HepG2 (cell line): ENCODE results near the gene IRF3. TPM values are rescaled to one million over a fixed set of nuclear protein-coding genes. Genes with fewer than 3 reads are reported as not detected.

Experiments
- GTF2F1 ChIP-seq: fragments of 150-350 bp; IDR thresholded peaks from 2 replicates; pipeline ENCODE4 v1.6.1; 2014; ENCODE audit warnings: low read length
- KLF9 ChIP-seq: IDR thresholded peaks from 2 replicates; pipeline ENCODE4 v1.6.1; 2016; ENCODE audit warnings: low read depth
- NFKB2 ChIP-seq: sonication (generic); formaldehyde crosslinking; IDR thresholded peaks from 2 replicates; pipeline ENCODE4 v1.4.0; 2020; ENCODE audit warnings: missing genetic modification reagents, borderline replicate concordance
- POLR2AphosphoS5 ChIP-seq: IDR thresholded peaks from 2 replicates; pipeline ENCODE4 v1.6.1; 2012; ENCODE audit warnings: low read depth, low read length
- RCOR2 ChIP-seq: IDR thresholded peaks from 2 replicates; pipeline ENCODE4 v1.6.1; 2016; ENCODE audit warnings: missing biosample characterization, missing genetic modification reagents
- SRSF1 ChIP-seq: fragments of 200-400 bp; formaldehyde crosslinking; optimal IDR thresholded peaks from 2 replicates; pipeline ENCODE3; 2017; ENCODE audit warnings: mild to moderate bottlenecking, low read depth, low read length, moderate library complexity
- ZFP41 ChIP-seq: sonication (generic); formaldehyde crosslinking; IDR thresholded peaks from 2 replicates; pipeline ENCODE4 v1.4.0; 2020; ENCODE audit warnings: mild to moderate bottlenecking, missing genetic modification reagents, borderline replicate concordance
- ZNF264 ChIP-seq: sonication (generic); formaldehyde crosslinking; IDR thresholded peaks from 2 replicates; pipeline ENCODE4 v1.4.0; 2020; ENCODE audit warnings: missing genetic modification reagents
- ZNF333 ChIP-seq: sonication (generic); formaldehyde crosslinking; IDR thresholded peaks from 2 replicates; pipeline ENCODE4 v1.4.0; 2020; ENCODE audit warnings: mild to moderate bottlenecking, missing genetic modification reagents, borderline replicate concordance
- ZNF430 ChIP-seq: sonication (generic); formaldehyde crosslinking; IDR thresholded peaks from 2 replicates; pipeline ENCODE4 v1.9.0; 2021; ENCODE audit warnings: mild to moderate bottlenecking, missing genetic modification reagents
- ZSCAN25 ChIP-seq: sonication (generic); formaldehyde crosslinking; IDR thresholded peaks from 2 replicates; pipeline ENCODE4 v1.8.0; 2022; ENCODE audit warnings: mild to moderate bottlenecking, missing genetic modification reagents
- polyA plus RNA-seq, 8 experiments: library from polyadenylated mRNA; depleted of rRNA in 3 of 8; stranded (reverse) in 7 of 8; unstranded in 1 of 8; fragments of >200 nt; fragmentation: Illumina TruSeq in 4 of 8; extraction: Trizol in 4 of 8; gene quantifications; 2 replicates each; pipeline versions ENCODE4 v1.2.1 to v1.2.3, GENCODE V29; 2011 to 2016; ENCODE audit warnings: low read depth in 4 of 8, missing spikeins in 1 of 8, mixed read lengths in 1 of 8; ENCODE audit not compliant: insufficient read depth in 1 of 8
- total RNA-seq, 5 experiments: library from RNA; depleted of rRNA; stranded (reverse); fragments of >200 nt; fragmentation: Illumina TruSeq; extraction: Trizol; gene quantifications; 2 replicates each; pipeline ENCODE4 v1.2.3, GENCODE V29; 2016; ENCODE audit warnings: low read depth in 1 of 5
- TF ChIP-seq, protein P1 (sequence below): sonication (generic); formaldehyde crosslinking; IDR thresholded peaks from 2 replicates; pipeline ENCODE4 v1.4.0; 2020; ENCODE audit warnings: missing genetic modification reagents
- TF ChIP-seq, protein P2 (sequence below): sonication (generic); formaldehyde crosslinking; IDR thresholded peaks from 2 replicates; pipeline ENCODE4 v1.5.0; 2020; ENCODE audit warnings: mild to moderate bottlenecking, missing genetic modification reagents, borderline replicate concordance
- TF ChIP-seq, protein P3 (sequence below): sonication (generic); formaldehyde crosslinking; IDR thresholded peaks from 2 replicates; pipeline ENCODE4 v1.8.1; 2023; ENCODE audit warnings: mild to moderate bottlenecking, moderate library complexity, missing genetic modification reagents
- TF ChIP-seq, protein P4 (sequence below): sonication (generic); formaldehyde crosslinking; IDR thresholded peaks from 2 replicates; pipeline ENCODE4 v1.5.0; 2020; ENCODE audit warnings: missing genetic modification reagents, mild to moderate bottlenecking, borderline replicate concordance
- TF ChIP-seq, protein P5 (sequence below): sonication (generic); formaldehyde crosslinking; IDR thresholded peaks from 2 replicates; pipeline ENCODE4 v1.9.0; 2021; ENCODE audit warnings: missing genetic modification reagents, mild to moderate bottlenecking, borderline replicate concordance

Gene IRF3
- total and polyA plus RNA-seq, 2 of the 13 experiments (the other 11 are each of a cell fraction or from before 2014, with no cell fraction given) = 61.9 to 65.5 TPM

DNA sequence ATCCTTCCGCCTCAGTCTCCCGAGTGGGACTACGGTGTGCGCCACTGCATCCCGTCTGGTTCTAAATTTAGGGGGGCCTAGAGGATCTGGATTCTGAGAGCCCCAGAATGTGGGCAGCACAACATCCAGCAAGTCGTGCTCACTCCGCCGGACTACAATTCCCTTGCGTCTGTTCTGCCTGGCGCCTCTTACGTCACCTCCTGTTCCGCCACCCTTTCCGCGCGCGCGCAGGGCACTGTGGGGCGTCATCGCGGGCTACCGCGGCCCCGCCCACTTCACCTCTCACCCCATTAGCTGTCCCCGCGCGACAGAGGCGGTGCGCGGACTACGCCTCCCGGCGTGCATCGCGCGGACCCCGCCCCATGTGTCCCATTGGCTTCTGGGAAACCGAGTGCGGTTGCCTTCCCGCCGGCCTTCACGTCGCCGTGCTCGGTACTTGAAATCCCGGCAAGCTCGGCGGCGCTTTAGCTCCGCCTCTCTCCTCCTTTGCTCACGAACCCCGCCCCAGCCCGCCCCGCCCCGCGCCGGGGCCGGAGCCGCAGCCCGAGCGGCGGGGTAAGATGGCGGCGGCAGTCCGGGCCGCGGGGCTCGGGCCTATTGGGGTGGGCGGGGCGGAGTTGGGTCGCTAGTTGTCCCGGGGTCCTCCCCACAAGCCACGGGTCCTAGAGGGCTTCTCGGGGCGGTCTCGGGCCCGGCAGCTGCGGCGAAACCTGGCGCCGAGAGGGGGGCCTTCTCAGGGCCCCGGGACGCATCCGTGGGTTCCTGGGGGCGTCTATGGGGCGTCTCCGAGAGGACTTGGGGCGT is 23.8 kb downstream of the IRF3 start, which contains the start of gene SCAF1 (continued):
- TF ChIP-seq, protein P1, sequence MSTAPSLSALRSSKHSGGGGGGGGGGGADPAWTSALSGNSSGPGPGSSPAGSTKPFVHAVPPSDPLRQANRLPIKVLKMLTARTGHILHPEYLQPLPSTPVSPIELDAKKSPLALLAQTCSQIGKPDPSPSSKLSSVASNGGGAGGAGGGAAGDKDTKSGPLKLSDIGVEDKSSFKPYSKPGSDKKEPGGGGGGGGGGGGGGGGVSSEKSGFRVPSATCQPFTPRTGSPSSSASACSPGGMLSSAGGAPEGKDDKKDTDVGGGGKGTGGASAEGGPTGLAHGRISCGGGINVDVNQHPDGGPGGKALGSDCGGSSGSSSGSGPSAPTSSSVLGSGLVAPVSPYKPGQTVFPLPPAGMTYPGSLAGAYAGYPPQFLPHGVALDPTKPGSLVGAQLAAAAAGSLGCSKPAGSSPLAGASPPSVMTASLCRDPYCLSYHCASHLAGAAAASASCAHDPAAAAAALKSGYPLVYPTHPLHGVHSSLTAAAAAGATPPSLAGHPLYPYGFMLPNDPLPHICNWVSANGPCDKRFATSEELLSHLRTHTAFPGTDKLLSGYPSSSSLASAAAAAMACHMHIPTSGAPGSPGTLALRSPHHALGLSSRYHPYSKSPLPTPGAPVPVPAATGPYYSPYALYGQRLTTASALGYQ (CRISPR knock-in tag) = no peak; the same call in 1 of the 2 replicates
- no peak for TF ChIP-seq ZNF264 (CRISPR knock-in tag)
- TF ChIP-seq, protein P2, sequence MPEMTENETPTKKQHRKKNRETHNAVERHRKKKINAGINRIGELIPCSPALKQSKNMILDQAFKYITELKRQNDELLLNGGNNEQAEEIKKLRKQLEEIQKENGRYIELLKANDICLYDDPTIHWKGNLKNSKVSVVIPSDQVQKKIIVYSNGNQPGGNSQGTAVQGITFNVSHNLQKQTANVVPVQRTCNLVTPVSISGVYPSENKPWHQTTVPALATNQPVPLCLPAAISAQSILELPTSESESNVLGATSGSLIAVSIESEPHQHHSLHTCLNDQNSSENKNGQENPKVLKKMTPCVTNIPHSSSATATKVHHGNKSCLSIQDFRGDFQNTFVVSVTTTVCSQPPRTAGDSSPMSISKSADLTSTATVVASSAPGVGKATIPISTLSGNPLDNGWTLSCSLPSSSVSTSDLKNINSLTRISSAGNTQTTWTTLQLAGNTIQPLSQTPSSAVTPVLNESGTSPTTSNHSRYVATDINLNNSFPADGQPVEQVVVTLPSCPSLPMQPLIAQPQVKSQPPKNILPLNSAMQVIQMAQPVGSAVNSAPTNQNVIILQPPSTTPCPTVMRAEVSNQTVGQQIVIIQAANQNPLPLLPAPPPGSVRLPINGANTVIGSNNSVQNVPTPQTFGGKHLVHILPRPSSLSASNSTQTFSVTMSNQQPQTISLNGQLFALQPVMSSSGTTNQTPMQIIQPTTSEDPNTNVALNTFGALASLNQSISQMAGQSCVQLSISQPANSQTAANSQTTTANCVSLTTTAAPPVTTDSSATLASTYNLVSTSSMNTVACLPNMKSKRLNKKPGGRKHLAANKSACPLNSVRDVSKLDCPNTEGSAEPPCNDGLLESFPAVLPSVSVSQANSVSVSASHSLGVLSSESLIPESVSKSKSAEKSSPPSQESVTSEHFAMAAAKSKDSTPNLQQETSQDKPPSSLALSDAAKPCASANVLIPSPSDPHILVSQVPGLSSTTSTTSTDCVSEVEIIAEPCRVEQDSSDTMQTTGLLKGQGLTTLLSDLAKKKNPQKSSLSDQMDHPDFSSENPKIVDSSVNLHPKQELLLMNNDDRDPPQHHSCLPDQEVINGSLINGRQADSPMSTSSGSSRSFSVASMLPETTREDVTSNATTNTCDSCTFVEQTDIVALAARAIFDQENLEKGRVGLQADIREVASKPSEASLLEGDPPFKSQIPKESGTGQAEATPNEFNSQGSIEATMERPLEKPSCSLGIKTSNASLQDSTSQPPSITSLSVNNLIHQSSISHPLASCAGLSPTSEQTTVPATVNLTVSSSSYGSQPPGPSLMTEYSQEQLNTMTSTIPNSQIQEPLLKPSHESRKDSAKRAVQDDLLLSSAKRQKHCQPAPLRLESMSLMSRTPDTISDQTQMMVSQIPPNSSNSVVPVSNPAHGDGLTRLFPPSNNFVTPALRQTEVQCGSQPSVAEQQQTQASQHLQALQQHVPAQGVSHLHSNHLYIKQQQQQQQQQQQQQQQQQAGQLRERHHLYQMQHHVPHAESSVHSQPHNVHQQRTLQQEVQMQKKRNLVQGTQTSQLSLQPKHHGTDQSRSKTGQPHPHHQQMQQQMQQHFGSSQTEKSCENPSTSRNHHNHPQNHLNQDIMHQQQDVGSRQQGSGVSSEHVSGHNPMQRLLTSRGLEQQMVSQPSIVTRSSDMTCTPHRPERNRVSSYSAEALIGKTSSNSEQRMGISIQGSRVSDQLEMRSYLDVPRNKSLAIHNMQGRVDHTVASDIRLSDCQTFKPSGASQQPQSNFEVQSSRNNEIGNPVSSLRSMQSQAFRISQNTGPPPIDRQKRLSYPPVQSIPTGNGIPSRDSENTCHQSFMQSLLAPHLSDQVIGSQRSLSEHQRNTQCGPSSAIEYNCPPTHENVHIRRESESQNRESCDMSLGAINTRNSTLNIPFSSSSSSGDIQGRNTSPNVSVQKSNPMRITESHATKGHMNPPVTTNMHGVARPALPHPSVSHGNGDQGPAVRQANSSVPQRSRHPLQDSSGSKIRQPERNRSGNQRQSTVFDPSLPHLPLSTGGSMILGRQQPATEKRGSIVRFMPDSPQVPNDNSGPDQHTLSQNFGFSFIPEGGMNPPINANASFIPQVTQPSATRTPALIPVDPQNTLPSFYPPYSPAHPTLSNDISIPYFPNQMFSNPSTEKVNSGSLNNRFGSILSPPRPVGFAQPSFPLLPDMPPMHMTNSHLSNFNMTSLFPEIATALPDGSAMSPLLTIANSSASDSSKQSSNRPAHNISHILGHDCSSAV (CRISPR knock-in tag) = no peak
- TF ChIP-seq SRSF1 = no peak
- no peak for TF ChIP-seq ZNF430 (CRISPR knock-in tag)
- TF ChIP-seq, protein P3, sequence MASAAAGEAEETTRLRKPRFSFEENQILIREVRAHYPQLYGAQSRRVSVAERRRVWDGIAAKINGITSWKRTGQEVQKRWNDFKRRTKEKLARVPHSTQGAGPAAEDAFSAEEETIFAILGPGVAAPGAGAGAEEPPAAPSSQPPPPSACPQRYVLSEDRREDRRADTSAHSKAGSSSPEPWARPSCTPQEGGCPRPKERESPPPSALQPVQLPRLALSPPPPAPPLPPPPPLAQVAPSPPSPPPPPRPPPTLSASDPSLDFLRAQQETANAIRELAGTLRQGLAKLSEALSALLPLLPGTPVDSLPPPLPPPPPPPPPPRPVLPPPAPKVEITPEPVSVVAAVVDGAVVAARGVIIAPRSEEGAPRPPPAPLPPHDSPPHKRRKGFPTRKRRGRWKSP = no peak
- peak; percentile 73; the same call in 1 of the 2 replicates for TF ChIP-seq ZSCAN25
- no peak for TF ChIP-seq ZFP41 (CRISPR knock-in tag)
- TF ChIP-seq, protein P4, sequence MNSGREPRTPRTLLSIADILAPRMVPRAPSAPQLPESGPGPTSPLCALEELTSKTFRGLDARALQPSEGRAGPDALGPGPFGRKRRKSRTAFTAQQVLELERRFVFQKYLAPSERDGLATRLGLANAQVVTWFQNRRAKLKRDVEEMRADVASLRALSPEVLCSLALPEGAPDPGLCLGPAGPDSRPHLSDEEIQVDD (CRISPR knock-in tag) = no peak
- TF ChIP-seq ZNF333 (CRISPR knock-in tag) = 0 out of 2 replicates have a peak, but pooled peaks have one; percentile 28
- no peak; the same call in 1 of the 2 replicates for TF ChIP-seq NFKB2 (CRISPR knock-in tag)
- no peak for TF ChIP-seq RCOR2 (CRISPR knock-in tag)
- TF ChIP-seq KLF9 (CRISPR knock-in tag) = no peak
- TF ChIP-seq POLR2AphosphoS5 = peak; percentile 77
- TF ChIP-seq GTF2F1 = 0 out of 2 replicates have a peak, but pooled peaks have one; percentile 47
- TF ChIP-seq, protein P5, sequence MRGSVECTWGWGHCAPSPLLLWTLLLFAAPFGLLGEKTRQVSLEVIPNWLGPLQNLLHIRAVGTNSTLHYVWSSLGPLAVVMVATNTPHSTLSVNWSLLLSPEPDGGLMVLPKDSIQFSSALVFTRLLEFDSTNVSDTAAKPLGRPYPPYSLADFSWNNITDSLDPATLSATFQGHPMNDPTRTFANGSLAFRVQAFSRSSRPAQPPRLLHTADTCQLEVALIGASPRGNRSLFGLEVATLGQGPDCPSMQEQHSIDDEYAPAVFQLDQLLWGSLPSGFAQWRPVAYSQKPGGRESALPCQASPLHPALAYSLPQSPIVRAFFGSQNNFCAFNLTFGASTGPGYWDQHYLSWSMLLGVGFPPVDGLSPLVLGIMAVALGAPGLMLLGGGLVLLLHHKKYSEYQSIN = no peak
